ENCODE data around the gene RTP3. TPM values are rescaled to one million over a fixed set of nuclear protein-coding genes. Genes with fewer than 3 reads are reported as not detected.
A peak's percentile ranks its signal among the peaks of the same experiment; 100 is the strongest.
"Not testable (repeated sequence)": the region's sequence is repeated elsewhere in the genome, so short reads cannot be mapped to it uniquely, and the experiment has no call there.

The RTP3 gene
- total RNA-seq, 1 donor from 2014 or later = not detected

- peak; percentile 86 for DNase-seq (ENCODE audit: low read depth)
Observed at GRCh38 chr3:46517016-46517783, 19.4 kb downstream of the RTP3 start.

GRCh38 chr3:46517784-46518181 lies 20.0 kb downstream of the RTP3 start:
- no peak for DNase-seq (ENCODE audit: low read depth)

- DNase-seq (ENCODE audit: low read depth) = no peak
Observed at GRCh38 chr3:46519952-46520351, 22.2 kb downstream of the RTP3 start.

- DNase-seq (ENCODE audit: low read depth) = no peak
Observed at GRCh38 chr3:46520531-46520930, 22.8 kb downstream of the RTP3 start.

- no peak for DNase-seq (ENCODE audit: low read depth)
Observed at GRCh38 chr3:46521096-46521495, 23.3 kb downstream of the RTP3 start.

GRCh38 chr3:46522201-46522600 lies 24.4 kb downstream of the RTP3 start:
- DNase-seq (ENCODE audit: low read depth) = not testable (repeated sequence)

- DNase-seq (ENCODE audit: low read depth) = no peak
Observed at GRCh38 chr3:46523556-46523955, 25.8 kb downstream of the RTP3 start.

GRCh38 chr3:46524008-46524407 lies 26.2 kb downstream of the RTP3 start:
- no peak for DNase-seq (ENCODE audit: low read depth)

GRCh38 chr3:46524832-46525231 lies 27.1 kb downstream of the RTP3 start:
- no peak for DNase-seq (ENCODE audit: low read depth)

GRCh38 chr3:46527239-46527638 lies 29.5 kb downstream of the RTP3 start:
- DNase-seq (ENCODE audit: low read depth) = no peak

GRCh38 chr3:46533091-46533490 lies 35.3 kb downstream of the RTP3 start:
- no peak for DNase-seq (ENCODE audit: low read depth)

GRCh38 chr3:46535746-46536145 lies 38.0 kb downstream of the RTP3 start:
- DNase-seq (ENCODE audit: low read depth) = no peak

- DNase-seq (ENCODE audit: low read depth) = peak; percentile 73
Observed at GRCh38 chr3:46536758-46537157, 39.0 kb downstream of the RTP3 start.

GRCh38 chr3:46537316-46537715 lies 39.5 kb downstream of the RTP3 start:
- no peak for DNase-seq (ENCODE audit: low read depth)

- DNase-seq (ENCODE audit: low read depth) = no peak
Observed at GRCh38 chr3:46537779-46538178, 40.0 kb downstream of the RTP3 start.

- DNase-seq (ENCODE audit: low read depth) = not testable (repeated sequence)
Observed at GRCh38 chr3:46538425-46538802, 40.6 kb downstream of the RTP3 start.

- DNase-seq (ENCODE audit: low read depth) = no peak
Observed at GRCh38 chr3:46538803-46539442, 41.1 kb downstream of the RTP3 start.

- DNase-seq (ENCODE audit: low read depth) = no peak
Observed at GRCh38 chr3:46539443-46540005, 41.7 kb downstream of the RTP3 start.

- no peak for DNase-seq (ENCODE audit: low read depth)
Observed at GRCh38 chr3:46540550-46540949, 42.8 kb downstream of the RTP3 start.

GRCh38 chr3:46541835-46542234 lies 44.1 kb downstream of the RTP3 start:
- no peak for DNase-seq (ENCODE audit: low read depth)

GRCh38 chr3:46542344-46542743 lies 44.6 kb downstream of the RTP3 start:
- DNase-seq (ENCODE audit: low read depth) = no peak

- DNase-seq (ENCODE audit: low read depth) = no peak
Observed at GRCh38 chr3:46542801-46543201, 45.0 kb downstream of the RTP3 start.
